Kasumi-1 (cell line): Measurements from ENCODE around the gene CAP2.
"Not testable (repeated sequence)": the region's sequence is repeated elsewhere in the genome, so short reads cannot be mapped to it uniquely, and the experiment has no call there.

Source experiments
- DNase-seq, 2 experiments: peaks; one replicate each; lab custom pipeline; 2025; lab: John Stamatoyannopoulos, UW

The CAP2 gene

DNA sequence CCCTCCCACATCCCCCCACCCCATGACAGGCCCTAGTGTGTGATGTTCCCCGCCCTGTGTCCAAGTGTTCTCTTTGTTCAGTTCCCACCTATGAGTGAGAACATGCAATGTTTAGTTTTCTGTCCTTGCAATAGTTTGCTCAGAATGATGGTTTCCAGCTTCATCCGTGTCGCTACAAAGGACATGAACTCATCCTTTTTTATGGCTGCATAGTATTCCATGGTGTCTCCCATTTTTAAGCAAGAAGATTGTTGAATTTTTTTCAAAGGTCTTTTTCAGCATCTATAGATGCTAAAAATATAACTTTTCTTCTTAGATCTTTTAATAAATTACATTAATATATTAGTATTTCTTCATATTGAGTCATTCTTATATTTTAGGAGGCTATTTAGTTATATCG is 47.4 kb downstream of the CAP2 start:
- DNase-seq: not testable (repeated sequence)

DNA sequence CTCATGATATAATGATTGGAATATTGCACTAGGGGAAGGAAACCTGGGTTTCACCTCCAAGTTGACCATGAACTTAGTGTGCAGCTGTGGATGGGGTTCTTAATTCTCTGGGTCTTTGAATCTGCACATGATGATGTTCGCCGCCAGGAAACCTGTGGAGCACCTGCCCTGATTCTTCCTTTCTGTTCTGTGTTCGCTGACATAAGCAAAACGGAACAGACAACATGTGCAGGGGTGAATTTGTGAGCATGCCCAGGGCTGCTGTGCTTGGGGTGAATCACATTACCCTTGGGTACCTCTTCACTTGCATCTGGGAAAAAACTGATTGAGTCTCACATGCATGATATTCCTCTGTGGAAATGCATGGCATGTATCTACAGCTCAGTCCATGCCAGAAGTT is 48.8 kb downstream of the CAP2 start:
- no peak for DNase-seq

GRCh38 chr6:17446713-17447112 is 53.3 kb downstream of the CAP2 start:
- DNase-seq: no peak

DNA sequence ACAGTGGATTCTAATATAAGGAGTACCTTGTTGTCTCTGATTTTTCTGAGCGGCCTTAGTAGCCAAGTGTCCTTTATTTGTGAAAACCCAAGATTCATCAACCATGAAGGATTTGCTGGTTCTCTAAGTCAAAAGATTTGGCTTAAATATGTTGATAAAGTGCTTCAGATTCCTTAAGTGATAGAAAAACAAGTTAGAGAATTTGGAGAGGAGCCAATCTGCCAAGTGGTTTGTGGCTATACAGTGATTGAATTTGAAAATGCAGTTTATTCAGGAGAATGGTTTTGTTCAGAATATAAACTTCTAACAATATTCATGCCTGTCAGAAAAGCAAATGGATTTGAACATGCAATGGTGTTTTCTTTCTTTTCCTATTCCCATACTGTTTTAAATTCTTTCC is 54.8 kb downstream of the CAP2 start:
- DNase-seq: no peak

GRCh38 chr6:17450397-17450796 is 57.0 kb downstream of the CAP2 start:
- DNase-seq: no peak

- peak in 1 of 2 experiments; percentile 31 for DNase-seq
Measured at GRCh38 chr6:17450832-17451231, 57.4 kb downstream of the CAP2 start.

DNA sequence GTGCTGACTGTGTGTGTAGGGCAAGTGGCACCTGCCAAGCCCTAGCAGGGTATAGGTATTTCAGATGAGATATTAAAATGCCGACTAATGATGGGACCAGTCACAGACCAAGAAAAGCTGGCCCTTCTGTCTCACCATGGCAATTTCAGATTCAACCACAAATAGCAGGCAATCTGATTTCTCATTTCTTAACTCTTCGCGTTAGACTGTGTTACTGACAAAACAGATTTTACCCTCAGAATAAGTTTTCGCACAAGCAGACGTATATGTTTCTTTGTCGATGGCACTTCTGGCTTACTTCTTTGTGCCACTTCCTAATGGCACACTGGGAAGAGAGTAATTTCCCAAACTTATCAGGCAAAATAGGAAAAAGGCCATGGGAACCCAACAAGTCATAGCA is 58.7 kb downstream of the CAP2 start:
- DNase-seq: no peak

- DNase-seq: no peak
Measured at GRCh38 chr6:17454316-17455005, 61.1 kb downstream of the CAP2 start.

- no peak for DNase-seq
Measured at GRCh38 chr6:17455919-17456318, 62.5 kb downstream of the CAP2 start.

- no peak for DNase-seq
Measured at GRCh38 chr6:17456711-17457110, 63.3 kb downstream of the CAP2 start.

DNA sequence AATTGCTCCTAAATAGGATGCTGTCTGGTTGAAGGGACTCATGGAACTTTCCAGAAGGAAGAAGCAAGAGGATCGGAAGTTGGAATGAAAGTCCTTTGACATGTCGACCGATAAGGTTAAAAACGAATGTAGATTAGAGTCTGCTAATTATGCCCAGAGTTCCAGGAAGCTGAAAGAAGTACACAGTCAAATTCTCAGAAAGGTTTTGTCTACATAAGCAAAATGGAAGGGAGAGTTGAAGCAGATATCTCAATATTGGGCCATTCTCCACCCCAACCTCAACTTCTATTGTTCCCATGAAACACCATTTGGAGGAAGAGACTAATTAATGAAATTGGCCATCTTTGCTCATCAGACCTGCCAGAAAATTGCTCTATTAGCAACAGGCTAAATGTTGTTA is 64.0 kb downstream of the CAP2 start:
- DNase-seq: no peak

DNA sequence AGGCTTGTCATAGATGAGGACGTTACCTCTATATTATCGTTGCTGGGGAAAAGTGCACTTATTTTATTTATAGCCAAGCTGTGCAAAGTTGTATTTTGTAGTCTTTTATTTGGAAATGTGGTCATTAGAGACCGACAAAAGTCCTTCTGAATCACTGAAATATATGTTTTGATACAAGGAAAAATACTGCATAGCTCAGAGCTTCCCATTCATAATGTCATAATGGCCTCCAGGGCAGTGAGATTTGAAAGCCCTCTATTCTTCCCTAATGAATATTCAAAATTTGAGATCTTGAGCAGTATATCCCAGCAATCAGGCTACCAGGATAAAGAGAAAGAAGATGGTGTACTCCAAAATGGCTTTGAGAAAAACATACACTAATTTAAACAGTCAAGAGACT is 64.6 kb downstream of the CAP2 start:
- no peak for DNase-seq

GRCh38 chr6:17458966-17459365 is 65.6 kb downstream of the CAP2 start:
- DNase-seq: no peak

DNA sequence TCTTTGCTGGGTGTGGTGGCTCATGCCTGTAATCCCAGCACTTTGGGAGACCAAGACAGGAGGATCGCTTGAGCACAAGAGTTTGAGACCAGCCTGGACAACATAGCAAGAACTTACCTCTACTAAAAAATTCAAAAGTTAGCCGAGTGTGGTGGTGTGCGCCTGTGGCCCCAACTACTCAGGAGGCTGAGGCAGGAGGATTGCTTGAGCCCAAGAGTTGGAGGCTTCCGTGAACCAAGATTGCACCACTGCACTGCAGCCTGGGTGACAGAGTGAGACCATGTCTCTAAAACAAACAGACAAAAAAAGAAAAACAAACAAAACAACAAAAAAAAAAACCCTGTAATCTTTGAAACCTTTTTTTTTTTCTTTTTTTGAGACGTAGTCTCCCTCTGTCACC is 67.5 kb downstream of the CAP2 start:
- DNase-seq: no peak

DNA sequence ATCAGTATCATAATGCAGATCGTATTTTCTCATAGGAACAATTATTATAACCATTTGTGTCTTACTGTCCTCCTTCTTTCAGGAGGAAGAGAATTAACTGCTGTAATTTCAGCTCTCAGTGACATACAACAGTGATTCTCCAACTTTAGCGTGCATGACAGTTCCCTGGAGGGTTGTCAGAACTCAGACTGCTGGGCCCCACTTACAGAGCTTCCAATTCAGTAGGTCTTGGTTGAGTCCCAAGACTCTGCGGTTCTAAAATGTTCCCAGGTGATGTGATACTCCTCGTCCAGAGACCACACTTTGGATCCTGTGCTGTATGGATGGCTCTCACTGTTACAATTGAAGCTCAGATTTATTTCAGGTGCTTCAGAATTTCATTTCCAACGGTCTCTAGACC is 72.8 kb downstream of the CAP2 start:
- DNase-seq: no peak

- DNase-seq: no peak
Measured at GRCh38 chr6:17466707-17467106, 73.3 kb downstream of the CAP2 start.

DNA sequence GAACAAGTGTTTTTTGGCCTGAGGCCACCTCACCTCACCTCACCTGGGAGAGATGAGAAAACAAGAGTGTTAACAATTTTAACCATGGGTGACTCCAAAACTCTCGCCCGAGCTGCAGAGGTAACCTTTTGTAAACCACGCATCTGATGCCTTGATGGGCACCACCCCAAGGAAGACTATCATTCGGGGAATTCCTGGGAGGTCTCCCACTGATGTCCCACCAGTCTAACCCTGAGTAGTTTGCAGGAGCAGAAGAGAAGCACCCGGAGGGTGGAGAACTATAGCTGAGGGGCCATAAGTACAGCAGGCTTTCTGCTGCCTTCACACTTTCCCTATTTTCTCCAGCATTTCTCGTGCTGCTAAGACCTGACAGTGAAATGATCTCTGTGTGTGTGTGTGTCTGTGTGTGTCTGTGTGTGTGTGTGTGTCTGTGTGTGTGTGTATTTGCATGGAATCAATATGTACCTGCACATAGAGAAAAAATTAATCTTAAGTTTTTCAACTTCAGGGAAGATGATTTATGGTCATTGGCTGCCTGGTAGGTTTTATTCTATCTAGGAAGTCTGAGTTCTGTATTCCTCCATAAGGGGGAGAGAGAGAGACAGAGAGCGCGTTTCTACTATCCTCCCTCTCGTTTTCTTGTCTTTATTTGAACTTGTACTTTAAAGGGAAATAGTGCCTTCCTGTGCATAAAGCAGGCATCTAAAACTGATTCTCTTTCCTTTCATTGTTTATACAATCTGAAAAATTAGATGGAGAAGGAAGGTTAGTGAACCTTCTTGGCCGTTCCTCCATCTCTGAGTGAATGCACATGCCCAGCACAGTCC is 75.8 kb downstream of the CAP2 start:
- no peak for DNase-seq

GRCh38 chr6:17470202-17470937 is 77.0 kb downstream of the CAP2 start:
- DNase-seq: no peak

- no peak for DNase-seq
Measured at GRCh38 chr6:17470938-17471327, 77.5 kb downstream of the CAP2 start.

DNA sequence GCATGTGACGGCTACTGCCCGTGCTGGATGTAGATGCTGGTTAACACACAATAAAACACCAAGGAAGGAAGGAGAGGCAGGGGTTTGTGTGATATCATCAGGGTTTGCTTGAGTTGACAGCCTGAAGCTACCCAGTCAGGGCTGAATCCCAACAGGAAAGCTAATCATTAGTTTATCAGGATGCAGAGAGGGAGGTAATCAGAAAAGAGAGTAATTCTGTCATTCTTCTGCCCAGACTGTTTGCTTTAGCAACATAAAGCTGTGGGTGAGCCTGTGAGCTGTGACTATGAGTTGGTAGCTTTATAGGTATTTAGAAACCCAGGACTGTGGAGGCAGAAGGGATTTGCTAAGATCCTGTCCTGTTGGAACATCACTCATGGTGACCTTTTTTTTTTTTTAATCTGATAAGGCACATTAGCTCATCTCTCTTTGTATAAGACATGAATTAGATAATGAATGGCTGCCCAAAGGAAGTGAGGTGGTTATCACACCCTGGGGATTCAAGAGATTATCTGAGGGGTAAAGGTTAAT is 79.3 kb downstream of the CAP2 start:
- no peak for DNase-seq

- DNase-seq: no peak
Measured at GRCh38 chr6:17473554-17473953, 80.2 kb downstream of the CAP2 start.

- DNase-seq: no peak
Measured at GRCh38 chr6:17474289-17474688, 80.9 kb downstream of the CAP2 start.
